Gastroesophageal sphincter (tissue), 4 donors: ENCODE measurements around the gene WNT7A. TPM values are rescaled to one million over a fixed set of nuclear protein-coding genes. Genes with fewer than 3 reads are reported as not detected.

ENCODE experiments used
- ATAC-seq: fragments of 150-250 bp; one replicate; pipeline ENCODE4 v1.9.1; 2016; ENCODE audit warnings: mild to moderate bottlenecking, moderate library complexity
- H3K27ac ChIP-seq, 4 donors: fragments of 200-600 bp; sonication (generic) in 3 of 4; 1 replicate in 3 of 4; 2 replicates in 1 of 4; pipeline ENCODE4 v1.5.1; 2016 to 2019
- H3K27me3 ChIP-seq: fragments of 200-600 bp; sonication (generic); one replicate; pipeline ENCODE4 v1.5.1; 2019
- H3K36me3 ChIP-seq, 2 donors: fragments of 200-600 bp; sonication (generic); one replicate each; pipeline ENCODE4 v1.5.1; 2019; ENCODE audit warnings: control low read depth in 1 of 2
- H3K4me1 ChIP-seq, 3 donors: fragments of 200-600 bp; sonication (generic); 1 replicate in 2 of 3; 2 replicates in 1 of 3; pipeline ENCODE4 v1.5.1; 2016 to 2019; ENCODE audit warnings: control low read depth in 2 of 3
- H3K4me3 ChIP-seq, 2 donors: fragments of 200-600 bp; sonication (generic); one replicate each; pipeline ENCODE4 v1.5.1; 2019; ENCODE audit warnings: mild to moderate bottlenecking in 1 of 2, moderate library complexity in 1 of 2
- H3K9me3 ChIP-seq, 3 donors: fragments of 200-600 bp; sonication (generic); one replicate each; pipeline ENCODE4 v1.5.1; 2017 to 2019; ENCODE audit warnings: control low read depth in 2 of 3
- WGBS, 2 donors: methylation state at CpG; one replicate each; pipeline ENCODE4 v1.1.5; 2018; ENCODE audit warnings: low coverage in 1 of 2; 5-methylcytosine and 5-hydroxymethylcytosine counted together
- total RNA-seq, 4 donors: library from RNA; depleted of rRNA; stranded (reverse); fragments of >200 nt; gene quantifications; one replicate each; pipeline ENCODE4 v1.1.0, GENCODE V29; 2016
- TF ChIP-seq, protein P1 (sequence below), 4 experiments: fragments of 200-600 bp in 2 of 4; fragments of 450-650 bp in 2 of 4; sonication (generic) in 1 of 4; IDR thresholded peaks; one replicate each; pipeline ENCODE4 v1.5.1; 2017 to 2019; ENCODE audit warnings: antibody characterized with exemption in 4 of 4, mild to moderate bottlenecking in 2 of 4, moderate library complexity in 2 of 4

Gene WNT7A
- total RNA-seq, 4 donors from 2014 or later = 0.13 to 0.77 TPM; not detected in 2

- Histone ChIP-seq H3K27ac (no peak overlapping the region), H3K9me3 (peaks cover 0 to 28% (median 0%) of the 10 kb centered on the region in 3 donors), H3K36me3 (no peaks in the 10 kb centered on the region), H3K27me3 (peaks cover 32% of the 10 kb centered on the region), H3K4me3 (no peak overlapping the region), H3K4me1 (no peaks in the 10 kb centered on the region)
- 57 to 100% methylated on average over 1 to 2 of the region's 6 CpGs for WGBS, 2 donors
- TF ChIP-seq, protein P1, sequence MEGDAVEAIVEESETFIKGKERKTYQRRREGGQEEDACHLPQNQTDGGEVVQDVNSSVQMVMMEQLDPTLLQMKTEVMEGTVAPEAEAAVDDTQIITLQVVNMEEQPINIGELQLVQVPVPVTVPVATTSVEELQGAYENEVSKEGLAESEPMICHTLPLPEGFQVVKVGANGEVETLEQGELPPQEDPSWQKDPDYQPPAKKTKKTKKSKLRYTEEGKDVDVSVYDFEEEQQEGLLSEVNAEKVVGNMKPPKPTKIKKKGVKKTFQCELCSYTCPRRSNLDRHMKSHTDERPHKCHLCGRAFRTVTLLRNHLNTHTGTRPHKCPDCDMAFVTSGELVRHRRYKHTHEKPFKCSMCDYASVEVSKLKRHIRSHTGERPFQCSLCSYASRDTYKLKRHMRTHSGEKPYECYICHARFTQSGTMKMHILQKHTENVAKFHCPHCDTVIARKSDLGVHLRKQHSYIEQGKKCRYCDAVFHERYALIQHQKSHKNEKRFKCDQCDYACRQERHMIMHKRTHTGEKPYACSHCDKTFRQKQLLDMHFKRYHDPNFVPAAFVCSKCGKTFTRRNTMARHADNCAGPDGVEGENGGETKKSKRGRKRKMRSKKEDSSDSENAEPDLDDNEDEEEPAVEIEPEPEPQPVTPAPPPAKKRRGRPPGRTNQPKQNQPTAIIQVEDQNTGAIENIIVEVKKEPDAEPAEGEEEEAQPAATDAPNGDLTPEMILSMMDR (IDR thresholded peaks at IDR 0.05) = no peak
- no peak for ATAC-seq
Measured at GRCh38 chr3:13767030-13767429, 112.8 kb downstream of the WNT7A start.

Other genes with a start within 250 kb of the WNT7A start
- 10 to 100 TPM; 14.5 to 32.9 (median 25.7) TPM for gene CHCHD4, start 244.8 kb upstream of the WNT7A start, total RNA-seq
- gene TMEM43, start 245.0 kb upstream of the WNT7A start, total RNA-seq = 100 to 1,000 TPM; 115 to 227 (median 183) TPM